SKM-1 treated with dmso at 0.1 percent for 144 hours (cell line): ENCODE measurements around the gene ZDHHC4.
A peak's percentile ranks its signal among the peaks of the same experiment; 100 is the strongest.

ENCODE experiments used
- DNase-seq: peaks from one replicate; lab custom pipeline; 2025; ENCODE audit not compliant: unreplicated experiment; lab: John Stamatoyannopoulos, UW

Gene ZDHHC4

DNA sequence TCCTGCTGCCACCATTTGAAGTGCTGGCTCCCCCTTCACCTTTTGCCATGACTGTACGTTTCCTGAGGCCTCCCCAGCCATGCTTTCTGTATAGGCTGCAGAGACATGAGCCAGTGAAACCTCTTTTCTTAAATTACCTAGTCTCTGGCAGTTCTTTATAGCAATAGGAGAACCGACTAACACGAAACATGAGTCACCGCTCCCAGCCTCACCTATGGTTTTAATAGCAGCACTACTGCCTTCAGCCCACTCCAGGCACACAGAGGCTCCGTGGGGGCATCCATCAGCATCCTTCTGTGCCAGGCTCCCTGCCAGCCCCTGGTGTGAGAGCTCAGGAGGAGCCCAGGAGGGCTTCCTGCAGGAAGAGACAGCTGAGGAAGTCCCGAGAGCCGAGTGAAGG lies 54.4 kb downstream of the ZDHHC4 start:
- no peak for DNase-seq

DNA sequence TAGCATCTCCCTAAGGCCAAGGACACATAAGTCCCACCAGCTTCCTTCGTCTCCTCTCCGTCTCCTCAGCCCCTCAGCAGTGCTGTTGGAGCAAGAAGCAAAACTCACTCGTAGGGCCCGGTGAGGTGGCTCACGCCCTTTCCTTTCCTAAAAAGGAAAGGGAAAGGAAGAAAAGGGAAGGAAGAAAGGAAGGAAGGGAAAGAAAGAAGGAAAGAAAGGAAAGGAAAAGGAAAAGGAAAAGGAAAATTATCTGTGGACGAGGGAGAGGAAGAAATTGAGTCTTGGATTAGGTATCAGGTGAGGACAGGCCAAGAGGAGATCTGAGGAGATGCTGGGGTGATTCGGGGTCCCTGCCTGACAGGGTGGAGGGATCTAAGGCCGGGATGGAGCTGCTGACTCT lies 56.8 kb downstream of the ZDHHC4 start:
- DNase-seq, result no peak

DNA sequence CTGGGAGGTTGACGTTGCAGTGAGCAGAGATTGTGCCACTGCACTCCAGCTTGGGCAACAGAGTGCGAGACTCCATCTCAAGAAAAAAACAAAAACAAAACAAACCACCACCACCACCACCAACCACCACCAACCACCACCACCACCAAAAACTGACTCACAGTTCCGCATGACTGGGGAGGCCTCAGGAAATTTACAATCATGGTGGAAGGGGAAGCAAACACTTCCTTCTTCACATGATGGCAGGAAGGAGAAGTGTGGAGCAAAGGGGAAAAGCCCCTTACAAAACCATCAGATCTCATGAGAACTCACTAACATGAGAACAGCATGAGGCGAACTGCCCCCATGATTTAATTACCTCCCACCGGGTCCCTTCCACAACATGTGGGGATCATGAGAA lies 57.7 kb downstream of the ZDHHC4 start:
- DNase-seq, result peak; percentile 44

DNA sequence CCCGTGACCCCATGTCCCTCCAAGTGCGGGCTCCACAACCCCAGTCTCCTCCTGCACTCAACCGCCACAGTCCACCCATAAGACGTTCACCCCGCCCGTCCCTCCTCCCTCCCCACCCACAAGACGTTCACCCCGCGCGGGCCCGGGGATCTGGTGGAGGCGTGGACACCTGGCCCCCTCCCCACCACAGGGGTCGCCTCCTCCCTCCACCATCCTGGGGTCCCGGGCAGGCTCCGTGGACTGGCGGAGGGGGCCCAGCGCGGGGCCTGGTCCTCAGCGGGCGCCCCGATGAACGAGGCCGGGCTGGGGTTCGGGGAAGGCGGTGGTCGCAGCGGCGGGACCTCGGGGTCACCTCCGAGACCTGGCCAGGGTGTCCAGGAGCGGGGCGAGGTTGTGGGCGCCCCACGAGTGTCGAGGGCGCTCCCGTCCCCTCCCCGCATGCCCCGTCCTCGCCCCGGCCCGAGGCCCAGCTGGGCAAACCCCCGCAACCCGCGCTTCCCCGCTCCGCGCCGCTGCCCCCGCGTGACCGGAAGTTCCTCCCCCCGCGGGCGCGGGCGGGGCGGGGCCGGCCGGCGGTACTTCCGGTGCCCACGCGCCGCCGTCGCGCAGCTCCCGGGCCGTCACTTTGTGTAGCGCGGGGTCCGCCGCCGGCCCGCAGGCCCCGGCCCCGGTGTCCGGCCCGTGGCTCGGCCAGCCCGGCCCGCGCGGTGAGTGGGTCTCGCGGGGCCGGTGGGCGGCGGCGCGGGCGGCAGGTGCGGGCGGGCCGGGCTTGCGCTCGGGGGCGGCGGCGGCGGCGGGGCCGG lies 59.7 kb downstream of the ZDHHC4 start, which contains the start of gene ZNF316:
Gene ZNF316, plus strand, starts transcription at position 578 of the 803 bp plus-strand sequence. CDS start 5,092 bp downstream, outside the sequence.
- peak; percentile 42 for DNase-seq

DNA sequence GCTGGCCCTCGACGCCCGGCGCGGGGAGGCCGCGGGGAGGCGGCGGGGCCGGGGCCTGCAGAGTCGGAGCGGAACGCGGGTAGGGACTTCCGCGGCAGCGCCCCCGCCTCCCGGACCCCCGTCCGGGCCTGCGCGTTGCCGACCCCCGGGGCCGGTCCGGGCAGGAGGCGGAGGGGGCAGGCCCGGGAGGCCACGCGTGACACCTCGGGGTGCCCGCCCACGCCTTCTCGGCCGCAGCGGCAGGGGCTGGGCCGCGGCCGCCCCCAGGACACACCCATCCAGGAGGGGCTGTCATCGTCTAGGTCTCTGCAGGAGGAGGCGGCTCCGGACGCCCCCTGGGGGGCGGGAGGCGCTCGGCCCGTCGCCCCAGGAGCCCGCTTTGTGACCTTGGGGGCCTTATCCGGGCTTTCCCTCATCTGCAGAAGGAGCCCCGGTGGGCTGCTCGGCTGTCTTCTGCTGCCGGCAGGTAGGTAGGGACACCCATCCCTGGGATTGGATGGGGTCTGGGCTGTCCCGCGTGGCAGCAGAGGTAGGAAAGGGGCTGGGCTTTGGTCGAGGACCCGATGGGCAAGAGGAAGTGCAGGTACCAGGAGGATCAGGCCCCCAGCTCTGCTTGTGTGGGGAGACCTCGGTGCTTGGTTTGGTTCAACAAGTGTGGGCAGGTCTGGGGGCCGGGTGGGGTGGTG lies 60.4 kb downstream of the ZDHHC4 start:
- DNase-seq, result peak; percentile 26
